Erythroblast (primary cell): Measurements from ENCODE around the gene SYT8.

Experiments used
- GATA1 ChIP-seq: IDR thresholded peaks from 2 replicates; pipeline ENCODE4 v1.6.1; 2011; ENCODE audit warnings: low read depth, mild to moderate bottlenecking, control low read depth, low read length, moderate library complexity
- POLR2A ChIP-seq: IDR thresholded peaks from 2 replicates; pipeline ENCODE4 v1.6.1; 2011; ENCODE audit warnings: mild to moderate bottlenecking, low read length

DNA sequence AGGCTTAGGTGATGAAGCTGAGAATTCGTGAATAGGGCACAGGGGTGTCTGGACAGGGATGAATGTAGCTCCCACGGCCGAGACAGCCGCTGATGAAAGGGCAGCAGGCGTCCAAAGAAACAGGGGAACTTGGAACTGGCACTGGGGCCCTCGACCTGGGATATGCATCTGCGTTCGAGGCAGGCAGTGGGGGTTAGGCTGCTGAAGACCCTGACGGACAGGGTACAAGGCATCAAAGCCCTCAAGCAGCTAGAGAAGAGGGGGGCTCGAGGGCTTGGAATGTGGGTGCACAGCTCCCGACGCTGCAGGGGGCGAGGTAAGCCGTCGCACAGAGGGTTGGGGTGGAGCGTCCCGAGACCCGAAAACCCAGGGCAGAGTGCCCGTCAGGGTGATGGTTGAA, 6.9 kb upstream of the SYT8 start:
- TF ChIP-seq POLR2A (no peak), GATA1 (no peak)
